WTC11 (cell line): ENCODE results near the gene SALL4. TPM values are rescaled to one million over a fixed set of nuclear protein-coding genes. Genes with fewer than 3 reads are reported as not detected.
"Not testable (repeated sequence)": the region's sequence is repeated elsewhere in the genome, so short reads cannot be mapped to it uniquely, and the experiment has no call there.

ENCODE experiments used
- ATAC-seq: fragments of 200-7000 bp; cut with Tn5 transposase; 2 replicates; pipeline ENCODE4 v1.10.0; 2021; ENCODE audit warnings: mild to moderate bottlenecking, moderate library complexity
- CTCF ChIA-PET: fragments of 300-600 bp; sonication (Branson Sonifier 250); formaldehyde crosslinking; loops from one replicate; lab custom pipeline; 2021; ENCODE audit warnings: antibody characterized with exemption; lab: Charles Lee
- POLR2A ChIA-PET: fragments of 350-600 bp; sonication (Branson Sonifier 250); formaldehyde crosslinking; loops from one replicate; lab custom pipeline; 2021; ENCODE audit warnings: antibody characterized with exemption; lab: Charles Lee
- DNase-seq: peaks from one replicate; pipeline ENCODE4 v3.0.0; 2021; ENCODE audit warnings: low spot score
- H3K27ac Mint-ChIP-seq: 2 replicates; pipeline ENCODE4 v1.8.0; 2021; ENCODE audit warnings: mixed read lengths
- H3K27me3 Mint-ChIP-seq: 2 replicates; pipeline ENCODE4 v1.8.0; 2021; ENCODE audit warnings: low read depth, mild to moderate bottlenecking, moderate library complexity, mixed read lengths
- H3K36me3 Mint-ChIP-seq: 2 replicates; pipeline ENCODE4 v1.8.0; 2021; ENCODE audit warnings: mixed read lengths
- H3K4me1 Mint-ChIP-seq: 2 replicates; pipeline ENCODE4 v1.8.0; 2022; ENCODE audit warnings: mixed read lengths
- H3K4me3 Mint-ChIP-seq: 2 replicates; pipeline ENCODE4 v1.8.0; 2021; ENCODE audit warnings: mild to moderate bottlenecking, moderate library complexity, mixed read lengths
- H3K9me3 Mint-ChIP-seq: 2 replicates; pipeline ENCODE4 v1.8.0; 2021; ENCODE audit warnings: mixed read lengths
- FOXK1 ChIP-seq: sonication (generic); formaldehyde crosslinking; IDR thresholded peaks from 2 replicates; pipeline ENCODE4 v1.8.0; 2022; ENCODE audit warnings: mild to moderate bottlenecking, moderate library complexity, missing genetic modification reagents
- FOXP1 ChIP-seq: sonication (generic); formaldehyde crosslinking; IDR thresholded peaks from 2 replicates; pipeline ENCODE4 v1.8.0; 2022; ENCODE audit warnings: missing genetic modification reagents, mild to moderate bottlenecking, moderate library complexity, borderline replicate concordance
- GTF2I ChIP-seq: fragments of 250-450 bp; sonication (Bioruptor Pico); conservative IDR thresholded peaks from 2 replicates; pipeline ENCODE4 v1.4.0; 2021; ENCODE audit warnings: mild to moderate bottlenecking
- IRF2 ChIP-seq: sonication (generic); formaldehyde crosslinking; IDR thresholded peaks from 2 replicates; pipeline ENCODE4 v1.8.0; 2022; ENCODE audit warnings: low read depth, missing genetic modification reagents, borderline replicate concordance
- MXD4 ChIP-seq: fragments of 250-450 bp; sonication (Bioruptor Pico); IDR thresholded peaks from 2 replicates; pipeline ENCODE4 v1.8.0; 2021; ENCODE audit warnings: mild to moderate bottlenecking, moderate library complexity, borderline replicate concordance
- NFE2L1 ChIP-seq: sonication (generic); formaldehyde crosslinking; IDR thresholded peaks from 2 replicates; pipeline ENCODE4 v1.8.1; 2023; ENCODE audit warnings: missing genetic modification reagents
- NFYB ChIP-seq: sonication (generic); formaldehyde crosslinking; conservative IDR thresholded peaks from 2 replicates; pipeline ENCODE4 v1.8.0; 2022; ENCODE audit warnings: low read depth, missing genetic modification reagents
- OVOL2 ChIP-seq: fragments of 250-450 bp; sonication (Bioruptor Pico); IDR thresholded peaks from 2 replicates; pipeline ENCODE4 v1.9.0; 2021; ENCODE audit warnings: mild to moderate bottlenecking, borderline replicate concordance
- SOX15 ChIP-seq: fragments of 250-450 bp; sonication (Bioruptor Pico); IDR thresholded peaks from 2 replicates; pipeline ENCODE4 v1.9.0; 2021; ENCODE audit warnings: mild to moderate bottlenecking
- ZNF138 ChIP-seq: sonication (generic); formaldehyde crosslinking; conservative IDR thresholded peaks from 2 replicates; pipeline ENCODE4 v1.8.1; 2022; ENCODE audit warnings: mild to moderate bottlenecking, moderate library complexity, missing genetic modification reagents
- ZNF219 ChIP-seq: sonication (generic); formaldehyde crosslinking; IDR thresholded peaks from 2 replicates; pipeline ENCODE4 v1.8.0; 2023; ENCODE audit warnings: missing genetic modification reagents, mild to moderate bottlenecking, borderline replicate concordance
- ZNF317 ChIP-seq: sonication (generic); formaldehyde crosslinking; IDR thresholded peaks from 2 replicates; pipeline ENCODE4 v1.8.1; 2023; ENCODE audit warnings: low read depth, mild to moderate bottlenecking, moderate library complexity, missing genetic modification reagents, borderline replicate concordance
- total RNA-seq: library from RNA; stranded (reverse); gene quantifications from 3 replicates; pipeline ENCODE4 v1.2.3, GENCODE V29; 2021
- TF ChIP-seq, protein P1 (sequence below): sonication (generic); formaldehyde crosslinking; IDR thresholded peaks from 2 replicates; pipeline ENCODE4 v1.8.1; 2022; ENCODE audit warnings: low read depth, mild to moderate bottlenecking, moderate library complexity, missing genetic modification reagents, borderline replicate concordance
- TF ChIP-seq, protein P2 (sequence below): sonication (generic); formaldehyde crosslinking; IDR thresholded peaks from 2 replicates; pipeline ENCODE4 v1.8.0; 2022; ENCODE audit warnings: missing genetic modification reagents
- TF ChIP-seq, protein P3 (sequence below): fragments of 250-450 bp; sonication (Bioruptor Pico); IDR thresholded peaks from 2 replicates; pipeline ENCODE4 v2.1.2; 2022; ENCODE audit warnings: mild to moderate bottlenecking, moderate library complexity
- TF ChIP-seq, protein P4 (sequence below): fragments of 250-450 bp; sonication (Bioruptor Pico); IDR thresholded peaks from 2 replicates; pipeline ENCODE4 v1.9.0; 2021; ENCODE audit warnings: moderate library complexity, mild to moderate bottlenecking, inconsistent platforms, borderline replicate concordance
- TF ChIP-seq, protein P5 (sequence below): sonication (generic); formaldehyde crosslinking; IDR thresholded peaks from 2 replicates; pipeline ENCODE4 v1.8.1; 2023; ENCODE audit warnings: mild to moderate bottlenecking, missing genetic modification reagents

The SALL4 gene
- total RNA-seq, 1 experiment from 2014 or later = 156 TPM

DNA sequence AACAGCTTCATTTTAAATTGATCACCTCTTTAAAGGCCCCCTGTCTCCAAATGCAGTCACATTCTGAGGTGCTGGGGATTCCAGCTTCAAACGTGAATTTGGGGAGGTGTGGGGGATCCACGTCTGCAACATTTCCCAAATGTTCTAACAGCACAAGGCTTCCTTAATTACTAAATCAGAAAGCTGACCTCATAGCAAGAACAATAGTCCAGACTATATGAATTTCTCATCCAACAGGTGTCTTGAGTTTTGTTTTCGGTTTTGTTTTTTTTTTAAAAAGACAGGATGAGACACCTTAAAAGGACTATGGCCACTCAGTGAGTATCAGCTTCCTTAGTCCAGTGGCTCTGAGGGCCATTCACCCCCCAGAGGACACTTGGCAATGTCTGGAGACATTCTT lies 45.7 kb downstream of the SALL4 start:
- DNase-seq = no peak
- no peak overlapping the region for H3K4me3 Mint-ChIP-seq
- H3K4me1 Mint-ChIP-seq = peaks cover 11% of the 10 kb centered on the region
- H3K27ac Mint-ChIP-seq = peak overlapping the region; percentile 13; the same call in 1 of the 2 replicates
- H3K9me3 Mint-ChIP-seq = 0 out of 2 replicates have a peak, but pooled peaks cover under 1% of the 10 kb centered on the region
- no peak for TF ChIP-seq IRF2 (CRISPR knock-in tag)
- no peak for TF ChIP-seq FOXP1 (CRISPR knock-in tag)
- TF ChIP-seq NFE2L1 (CRISPR knock-in tag) = no peak
- TF ChIP-seq, protein P1, sequence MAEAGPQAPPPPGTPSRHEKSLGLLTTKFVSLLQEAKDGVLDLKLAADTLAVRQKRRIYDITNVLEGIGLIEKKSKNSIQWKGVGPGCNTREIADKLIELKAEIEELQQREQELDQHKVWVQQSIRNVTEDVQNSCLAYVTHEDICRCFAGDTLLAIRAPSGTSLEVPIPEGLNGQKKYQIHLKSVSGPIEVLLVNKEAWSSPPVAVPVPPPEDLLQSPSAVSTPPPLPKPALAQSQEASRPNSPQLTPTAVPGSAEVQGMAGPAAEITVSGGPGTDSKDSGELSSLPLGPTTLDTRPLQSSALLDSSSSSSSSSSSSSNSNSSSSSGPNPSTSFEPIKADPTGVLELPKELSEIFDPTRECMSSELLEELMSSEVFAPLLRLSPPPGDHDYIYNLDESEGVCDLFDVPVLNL (CRISPR knock-in tag) = no peak
- TF ChIP-seq ZNF219 = no peak
- TF ChIP-seq ZNF317 = no peak
- TF ChIP-seq ZNF138 (CRISPR knock-in tag) = no peak
- no peak for TF ChIP-seq MXD4 (CRISPR knock-in tag)
- TF ChIP-seq, protein P2, sequence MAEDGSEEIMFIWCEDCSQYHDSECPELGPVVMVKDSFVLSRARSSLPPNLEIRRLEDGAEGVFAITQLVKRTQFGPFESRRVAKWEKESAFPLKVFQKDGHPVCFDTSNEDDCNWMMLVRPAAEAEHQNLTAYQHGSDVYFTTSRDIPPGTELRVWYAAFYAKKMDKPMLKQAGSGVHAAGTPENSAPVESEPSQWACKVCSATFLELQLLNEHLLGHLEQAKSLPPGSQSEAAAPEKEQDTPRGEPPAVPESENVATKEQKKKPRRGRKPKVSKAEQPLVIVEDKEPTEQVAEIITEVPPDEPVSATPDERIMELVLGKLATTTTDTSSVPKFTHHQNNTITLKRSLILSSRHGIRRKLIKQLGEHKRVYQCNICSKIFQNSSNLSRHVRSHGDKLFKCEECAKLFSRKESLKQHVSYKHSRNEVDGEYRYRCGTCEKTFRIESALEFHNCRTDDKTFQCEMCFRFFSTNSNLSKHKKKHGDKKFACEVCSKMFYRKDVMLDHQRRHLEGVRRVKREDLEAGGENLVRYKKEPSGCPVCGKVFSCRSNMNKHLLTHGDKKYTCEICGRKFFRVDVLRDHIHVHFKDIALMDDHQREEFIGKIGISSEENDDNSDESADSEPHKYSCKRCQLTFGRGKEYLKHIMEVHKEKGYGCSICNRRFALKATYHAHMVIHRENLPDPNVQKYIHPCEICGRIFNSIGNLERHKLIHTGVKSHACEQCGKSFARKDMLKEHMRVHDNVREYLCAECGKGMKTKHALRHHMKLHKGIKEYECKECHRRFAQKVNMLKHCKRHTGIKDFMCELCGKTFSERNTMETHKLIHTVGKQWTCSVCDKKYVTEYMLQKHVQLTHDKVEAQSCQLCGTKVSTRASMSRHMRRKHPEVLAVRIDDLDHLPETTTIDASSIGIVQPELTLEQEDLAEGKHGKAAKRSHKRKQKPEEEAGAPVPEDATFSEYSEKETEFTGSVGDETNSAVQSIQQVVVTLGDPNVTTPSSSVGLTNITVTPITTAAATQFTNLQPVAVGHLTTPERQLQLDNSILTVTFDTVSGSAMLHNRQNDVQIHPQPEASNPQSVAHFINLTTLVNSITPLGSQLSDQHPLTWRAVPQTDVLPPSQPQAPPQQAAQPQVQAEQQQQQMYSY = no peak
- TF ChIP-seq, protein P3, sequence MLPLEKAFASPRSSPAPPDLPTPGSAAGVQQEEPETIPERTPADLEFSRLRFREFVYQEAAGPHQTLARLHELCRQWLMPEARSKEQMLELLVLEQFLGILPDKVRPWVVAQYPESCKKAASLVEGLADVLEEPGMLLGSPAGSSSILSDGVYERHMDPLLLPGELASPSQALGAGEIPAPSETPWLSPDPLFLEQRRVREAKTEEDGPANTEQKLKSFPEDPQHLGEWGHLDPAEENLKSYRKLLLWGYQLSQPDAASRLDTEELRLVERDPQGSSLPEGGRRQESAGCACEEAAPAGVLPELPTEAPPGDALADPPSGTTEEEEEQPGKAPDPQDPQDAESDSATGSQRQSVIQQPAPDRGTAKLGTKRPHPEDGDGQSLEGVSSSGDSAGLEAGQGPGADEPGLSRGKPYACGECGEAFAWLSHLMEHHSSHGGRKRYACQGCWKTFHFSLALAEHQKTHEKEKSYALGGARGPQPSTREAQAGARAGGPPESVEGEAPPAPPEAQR = no peak
- TF ChIP-seq, protein P4, sequence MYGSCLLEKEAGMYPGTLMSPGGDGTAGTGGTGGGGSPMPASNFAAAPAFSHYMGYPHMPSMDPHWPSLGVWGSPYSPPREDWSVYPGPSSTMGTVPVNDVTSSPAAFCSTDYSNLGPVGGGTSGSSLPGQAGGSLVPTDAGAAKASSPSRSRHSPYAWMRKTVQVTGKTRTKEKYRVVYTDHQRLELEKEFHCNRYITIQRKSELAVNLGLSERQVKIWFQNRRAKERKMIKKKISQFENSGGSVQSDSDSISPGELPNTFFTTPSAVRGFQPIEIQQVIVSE = no peak
- TF ChIP-seq SOX15 (CRISPR knock-in tag) = no peak
- TF ChIP-seq NFYB (CRISPR knock-in tag) = no peak
- TF ChIP-seq, protein P5, sequence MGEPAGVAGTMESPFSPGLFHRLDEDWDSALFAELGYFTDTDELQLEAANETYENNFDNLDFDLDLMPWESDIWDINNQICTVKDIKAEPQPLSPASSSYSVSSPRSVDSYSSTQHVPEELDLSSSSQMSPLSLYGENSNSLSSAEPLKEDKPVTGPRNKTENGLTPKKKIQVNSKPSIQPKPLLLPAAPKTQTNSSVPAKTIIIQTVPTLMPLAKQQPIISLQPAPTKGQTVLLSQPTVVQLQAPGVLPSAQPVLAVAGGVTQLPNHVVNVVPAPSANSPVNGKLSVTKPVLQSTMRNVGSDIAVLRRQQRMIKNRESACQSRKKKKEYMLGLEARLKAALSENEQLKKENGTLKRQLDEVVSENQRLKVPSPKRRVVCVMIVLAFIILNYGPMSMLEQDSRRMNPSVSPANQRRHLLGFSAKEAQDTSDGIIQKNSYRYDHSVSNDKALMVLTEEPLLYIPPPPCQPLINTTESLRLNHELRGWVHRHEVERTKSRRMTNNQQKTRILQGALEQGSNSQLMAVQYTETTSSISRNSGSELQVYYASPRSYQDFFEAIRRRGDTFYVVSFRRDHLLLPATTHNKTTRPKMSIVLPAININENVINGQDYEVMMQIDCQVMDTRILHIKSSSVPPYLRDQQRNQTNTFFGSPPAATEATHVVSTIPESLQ (CRISPR knock-in tag) = no peak
- no peak for TF ChIP-seq FOXK1 (CRISPR knock-in tag)
- no peak for TF ChIP-seq GTF2I (CRISPR knock-in tag)
- TF ChIP-seq OVOL2 (CRISPR knock-in tag) = no peak
- TF ChIP-seq, all 79 proteins: peak for 0
- Mint-ChIP-seq H3K27me3 (no peaks in the 10 kb centered on the region), H3K36me3 (peaks cover 4% of the 10 kb centered on the region)
- no peak for ATAC-seq
- CTCF ChIA-PET = interaction anchor here (1.6 kb wide), 1 partner anchor 56 kb away, joined by 5 read pairs; no protein-coding TSS in a partner anchor
- POLR2A ChIA-PET = no interaction called here

DNA sequence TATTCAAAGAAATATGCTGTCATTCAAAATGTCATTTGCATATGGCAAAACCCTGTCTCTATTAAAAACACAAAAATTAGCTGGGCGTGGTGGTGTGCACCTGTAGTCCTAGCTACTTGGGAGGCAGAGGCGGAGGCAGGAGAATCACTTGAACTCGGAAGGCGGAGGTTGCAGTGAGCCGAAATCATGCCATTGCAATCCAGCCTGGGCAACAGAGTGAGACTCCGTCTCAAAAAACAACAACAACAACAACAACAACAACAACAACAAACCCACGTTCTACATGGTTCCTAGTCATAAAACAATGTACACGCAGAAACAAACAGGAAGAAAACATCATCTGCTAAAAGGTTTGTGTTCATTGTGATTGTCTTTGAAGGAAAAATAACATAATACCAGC lies 49.1 kb downstream of the SALL4 start:
- CTCF ChIA-PET, H3K4me1 Mint-ChIP-seq, H3K36me3 Mint-ChIP-seq, POLR2A ChIA-PET, ATAC-seq, H3K27ac Mint-ChIP-seq, H3K9me3 Mint-ChIP-seq, H3K27me3 Mint-ChIP-seq, H3K4me3 Mint-ChIP-seq, DNase-seq: not testable (repeated sequence)
